Measurements from ENCODE around the gene DYRK1A.

The DYRK1A gene

DNA sequence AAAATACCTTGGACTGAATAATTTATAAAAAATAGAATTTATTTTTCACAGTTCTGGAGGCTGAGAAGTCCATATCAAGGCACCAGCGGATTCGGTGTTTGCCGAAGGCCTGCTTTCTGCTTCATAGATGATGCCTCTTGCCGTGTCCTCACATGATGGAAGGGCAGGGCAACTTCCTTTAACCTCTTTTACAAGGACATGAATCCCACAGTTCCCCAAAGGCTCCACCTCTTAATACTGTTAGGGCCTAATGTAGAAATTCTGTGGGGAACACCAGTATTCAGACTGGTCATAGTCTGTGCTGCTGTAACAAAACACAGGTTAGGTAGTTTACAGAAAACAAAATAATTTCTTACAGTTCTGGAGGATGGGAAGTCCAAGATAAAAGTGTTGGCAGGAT lies 25.9 kb downstream of the DYRK1A start:
- Histone ChIP-seq H3K4me3 (ENCODE audit: low read length) (no peak overlapping the region), H3K27ac (ENCODE audit: low read length) (no peak overlapping the region), H3K36me3 (ENCODE audit: insufficient read depth, low read depth, low read length) (no peaks in the 10 kb centered on the region), H3K4me1 (ENCODE audit: insufficient read depth, low read length) (peaks cover 7% of the 10 kb centered on the region; the same call in 1 of the 2 replicates), H3K9ac (ENCODE audit: low read depth, low read length) (no peak overlapping the region), H3K9me3 (ENCODE audit: insufficient read depth, low read depth, low read length) (no peaks in the 10 kb centered on the region), H3K27me3 (ENCODE audit: insufficient read depth, low read length) (no peaks in the 10 kb centered on the region)

DNA sequence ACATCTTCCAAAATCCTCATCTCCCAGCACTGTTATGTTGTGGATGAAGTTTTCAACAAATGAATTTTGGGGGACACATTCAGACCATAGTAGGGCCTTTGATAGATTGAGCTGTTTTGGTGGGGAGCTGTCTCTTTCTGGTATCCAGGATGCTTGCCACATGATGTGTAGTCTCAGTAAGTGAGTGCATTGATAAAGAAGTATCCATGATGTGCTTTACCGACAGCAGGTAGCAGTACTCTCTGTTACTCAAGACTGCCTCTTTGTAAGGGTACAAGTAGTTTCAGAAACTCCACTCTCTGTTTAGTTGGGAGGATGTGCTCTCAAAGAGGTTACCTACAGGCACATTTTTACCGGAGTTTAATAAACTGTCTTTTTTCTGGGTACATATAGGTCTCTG lies 26.5 kb downstream of the DYRK1A start:
- H3K27me3 ChIP-seq (ENCODE audit: insufficient read depth, low read length): no peaks in the 10 kb centered on the region
- no peak overlapping the region for H3K4me3 ChIP-seq (ENCODE audit: low read length)
- H3K36me3 ChIP-seq (ENCODE audit: insufficient read depth, low read depth, low read length): no peaks in the 10 kb centered on the region
- H3K4me1 ChIP-seq (ENCODE audit: insufficient read depth, low read length): peaks cover 7% of the 10 kb centered on the region; the same call in 1 of the 2 replicates
- no peaks in the 10 kb centered on the region for H3K9me3 ChIP-seq (ENCODE audit: insufficient read depth, low read depth, low read length)
- H3K9ac ChIP-seq (ENCODE audit: low read depth, low read length): no peak overlapping the region
- H3K27ac ChIP-seq (ENCODE audit: low read length): no peak overlapping the region

DNA sequence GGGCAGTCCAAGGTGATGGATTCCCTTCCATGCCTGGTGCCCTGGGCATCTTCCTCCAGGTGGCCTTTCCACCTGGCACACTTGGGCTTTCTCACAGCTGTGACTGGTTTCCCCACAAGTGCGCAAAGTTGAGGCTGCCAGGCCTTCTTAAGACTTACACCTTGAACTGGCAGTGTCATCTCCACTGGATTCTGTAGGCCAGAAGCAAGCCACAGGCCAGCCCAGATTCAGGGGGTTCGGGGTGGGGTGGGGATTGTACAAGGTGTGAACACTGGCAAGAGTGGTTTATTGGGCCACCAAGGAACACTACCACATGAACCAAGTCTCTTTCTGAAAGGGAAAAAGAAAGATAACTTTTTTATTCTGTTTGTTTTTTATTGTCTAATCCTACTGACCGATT lies 27.2 kb downstream of the DYRK1A start:
- peaks cover 11% of the 10 kb centered on the region; the same call in 1 of the 2 replicates for H3K4me1 ChIP-seq (ENCODE audit: insufficient read depth, low read length)
- H3K9me3 ChIP-seq (ENCODE audit: insufficient read depth, low read depth, low read length): no peaks in the 10 kb centered on the region
- no peak overlapping the region for H3K27ac ChIP-seq (ENCODE audit: low read length)
- no peak overlapping the region for H3K9ac ChIP-seq (ENCODE audit: low read depth, low read length)
- no peaks in the 10 kb centered on the region for H3K27me3 ChIP-seq (ENCODE audit: insufficient read depth, low read length)
- no peaks in the 10 kb centered on the region for H3K36me3 ChIP-seq (ENCODE audit: insufficient read depth, low read depth, low read length)
- H3K4me3 ChIP-seq (ENCODE audit: low read length): no peak overlapping the region

DNA sequence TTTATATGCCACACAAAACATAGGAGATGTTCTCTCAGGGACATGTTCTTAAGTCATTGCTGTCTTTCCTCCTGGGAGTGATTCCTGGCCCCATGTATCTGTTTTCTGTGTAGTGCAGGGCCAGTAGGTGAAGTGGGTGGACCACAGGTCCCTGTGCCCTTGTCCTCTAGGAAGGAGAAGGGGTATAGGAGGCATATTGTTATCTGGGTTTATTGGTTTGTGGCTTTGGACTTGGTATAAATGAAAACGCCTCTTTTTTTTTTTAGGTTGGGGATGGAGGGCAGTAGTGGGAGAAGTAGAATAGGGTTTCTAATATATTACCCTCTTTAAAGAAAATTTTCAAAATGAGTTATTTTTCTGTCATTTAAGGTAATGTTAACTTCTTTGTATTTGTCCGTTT lies 29.4 kb downstream of the DYRK1A start:
- peaks cover 12% of the 10 kb centered on the region; the same call in 1 of the 2 replicates for H3K4me1 ChIP-seq (ENCODE audit: insufficient read depth, low read length)
- H3K27ac ChIP-seq (ENCODE audit: low read length): no peak overlapping the region
- peaks cover 5% of the 10 kb centered on the region for H3K9me3 ChIP-seq (ENCODE audit: insufficient read depth, low read depth, low read length)

DNA sequence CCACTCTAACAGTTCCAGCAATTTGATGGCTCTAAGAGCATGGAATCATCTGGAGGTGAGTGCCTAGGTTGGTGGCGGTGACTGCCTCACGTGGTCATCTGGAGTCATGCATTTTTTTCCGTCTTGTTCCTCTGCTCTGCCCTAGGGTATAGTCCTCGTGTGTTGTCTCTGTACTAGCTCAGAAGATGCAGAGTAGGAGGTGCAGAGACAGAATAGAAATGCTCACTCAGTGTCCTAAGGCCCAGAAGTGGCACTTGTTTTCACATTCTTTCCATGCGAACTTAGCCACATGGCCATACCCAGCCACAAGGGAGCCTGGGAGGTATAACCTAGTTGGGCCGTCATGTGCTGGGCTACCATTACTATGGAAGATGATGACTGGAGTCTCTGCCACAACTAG lies 30.3 kb downstream of the DYRK1A start:
- Histone ChIP-seq H3K27me3 (ENCODE audit: insufficient read depth, low read length) (no peaks in the 10 kb centered on the region), H3K36me3 (ENCODE audit: insufficient read depth, low read depth, low read length) (no peaks in the 10 kb centered on the region), H3K4me1 (ENCODE audit: insufficient read depth, low read length) (peaks cover 12% of the 10 kb centered on the region; the same call in 1 of the 2 replicates), H3K9ac (ENCODE audit: low read depth, low read length) (no peak overlapping the region), H3K27ac (ENCODE audit: low read length) (no peak overlapping the region), H3K4me3 (ENCODE audit: low read length) (no peak overlapping the region), H3K9me3 (ENCODE audit: insufficient read depth, low read depth, low read length) (peaks cover 11% of the 10 kb centered on the region)

More for the DNA sequence above, 29.4 kb downstream of the DYRK1A start:
- H3K9ac ChIP-seq (ENCODE audit: low read depth, low read length): no peak overlapping the region
- H3K4me3 ChIP-seq (ENCODE audit: low read length): no peak overlapping the region
- no peaks in the 10 kb centered on the region for H3K36me3 ChIP-seq (ENCODE audit: insufficient read depth, low read depth, low read length)
- no peaks in the 10 kb centered on the region for H3K27me3 ChIP-seq (ENCODE audit: insufficient read depth, low read length)

DNA sequence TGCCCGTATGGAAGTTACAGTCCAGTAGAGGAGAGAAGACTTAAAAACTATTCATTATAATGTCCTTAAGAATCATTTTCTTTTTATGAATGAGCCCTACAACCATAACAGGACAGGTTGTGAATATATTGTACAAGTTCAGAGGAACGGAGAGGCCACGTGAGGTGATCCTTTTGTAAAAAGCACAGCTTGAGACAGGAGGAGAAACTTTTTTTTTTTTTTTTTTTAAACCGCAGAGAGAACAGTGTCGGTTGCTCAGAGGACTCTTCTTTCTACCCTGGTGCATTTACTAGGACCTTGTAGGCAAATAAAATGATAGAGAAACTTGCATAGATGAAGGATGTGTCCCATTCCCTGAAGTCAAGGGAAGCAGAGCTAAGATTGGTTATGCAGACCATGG lies 32.1 kb downstream of the DYRK1A start:
- Histone ChIP-seq H3K9ac (ENCODE audit: low read depth, low read length) (no peak overlapping the region), H3K9me3 (ENCODE audit: insufficient read depth, low read depth, low read length) (peaks cover 17% of the 10 kb centered on the region), H3K27me3 (ENCODE audit: insufficient read depth, low read length) (no peaks in the 10 kb centered on the region), H3K27ac (ENCODE audit: low read length) (no peak overlapping the region), H3K4me3 (ENCODE audit: low read length) (no peak overlapping the region), H3K4me1 (ENCODE audit: insufficient read depth, low read length) (peaks cover 12% of the 10 kb centered on the region; the same call in 1 of the 2 replicates), H3K36me3 (ENCODE audit: insufficient read depth, low read depth, low read length) (no peaks in the 10 kb centered on the region)

DNA sequence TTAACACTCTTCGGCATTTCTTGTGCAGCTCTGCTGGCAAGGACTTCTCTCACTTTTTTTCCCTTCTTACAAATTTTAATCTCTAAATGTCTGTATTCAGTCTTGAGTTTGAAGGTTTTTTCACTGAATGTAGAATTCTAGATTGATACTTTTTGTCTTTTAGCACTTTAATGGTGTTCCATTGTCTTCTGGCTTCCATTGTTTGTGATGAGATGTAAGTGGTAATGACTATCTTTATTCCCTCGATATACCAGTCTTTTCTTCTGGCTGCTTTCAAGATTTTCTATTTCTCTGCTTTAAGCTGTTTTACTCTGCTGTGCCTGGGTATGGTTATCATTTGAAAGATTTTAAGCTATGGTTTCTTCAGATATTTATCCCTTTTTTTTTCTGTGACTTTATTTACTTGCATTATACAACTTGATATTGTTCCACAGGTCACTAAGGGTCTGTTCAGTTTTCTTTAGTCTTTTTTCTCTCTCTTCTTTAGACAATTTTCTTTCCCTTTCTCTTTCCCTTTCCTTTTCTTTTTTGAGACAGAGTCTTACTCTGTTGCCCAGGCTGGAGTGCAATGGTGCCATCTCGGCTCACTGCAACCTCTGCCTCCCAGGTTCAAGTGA lies 35.8 kb downstream of the DYRK1A start:
- Histone ChIP-seq H3K9me3 (ENCODE audit: insufficient read depth, low read depth, low read length) (peaks cover 17% of the 10 kb centered on the region), H3K4me1 (ENCODE audit: insufficient read depth, low read length) (peaks cover 11% of the 10 kb centered on the region; the same call in 1 of the 2 replicates), H3K9ac (ENCODE audit: low read depth, low read length) (no peak overlapping the region), H3K4me3 (ENCODE audit: low read length) (no peak overlapping the region), H3K27me3 (ENCODE audit: insufficient read depth, low read length) (no peaks in the 10 kb centered on the region), H3K27ac (ENCODE audit: low read length) (no peak overlapping the region), H3K36me3 (ENCODE audit: insufficient read depth, low read depth, low read length) (no peaks in the 10 kb centered on the region)

DNA sequence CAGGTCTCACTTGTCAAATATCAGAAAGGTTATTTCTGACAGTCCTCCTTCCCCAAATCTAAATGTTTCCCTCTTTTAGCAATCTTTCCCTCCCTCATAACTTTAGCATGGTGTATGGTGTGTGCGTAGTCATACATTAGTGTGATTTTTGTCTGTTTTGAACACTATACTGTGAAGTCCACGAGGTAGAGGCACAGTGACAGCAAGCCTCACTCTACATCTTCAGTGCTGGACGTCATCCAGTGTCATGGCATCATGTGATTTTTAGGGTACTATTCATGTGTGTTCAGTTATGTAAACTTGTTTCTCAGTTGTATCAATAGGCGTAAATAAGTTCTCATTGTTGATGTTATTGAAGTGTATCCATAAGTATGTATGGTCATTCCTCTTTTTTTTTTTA lies 39.1 kb downstream of the DYRK1A start:
- Histone ChIP-seq H3K4me3 (ENCODE audit: low read length) (no peak overlapping the region), H3K27ac (ENCODE audit: low read length) (no peak overlapping the region), H3K4me1 (ENCODE audit: insufficient read depth, low read length) (peaks cover 9% of the 10 kb centered on the region; the same call in 1 of the 2 replicates), H3K36me3 (ENCODE audit: insufficient read depth, low read depth, low read length) (no peaks in the 10 kb centered on the region), H3K9me3 (ENCODE audit: insufficient read depth, low read depth, low read length) (peaks cover 16% of the 10 kb centered on the region), H3K9ac (ENCODE audit: low read depth, low read length) (no peak overlapping the region), H3K27me3 (ENCODE audit: insufficient read depth, low read length) (no peaks in the 10 kb centered on the region)

DNA sequence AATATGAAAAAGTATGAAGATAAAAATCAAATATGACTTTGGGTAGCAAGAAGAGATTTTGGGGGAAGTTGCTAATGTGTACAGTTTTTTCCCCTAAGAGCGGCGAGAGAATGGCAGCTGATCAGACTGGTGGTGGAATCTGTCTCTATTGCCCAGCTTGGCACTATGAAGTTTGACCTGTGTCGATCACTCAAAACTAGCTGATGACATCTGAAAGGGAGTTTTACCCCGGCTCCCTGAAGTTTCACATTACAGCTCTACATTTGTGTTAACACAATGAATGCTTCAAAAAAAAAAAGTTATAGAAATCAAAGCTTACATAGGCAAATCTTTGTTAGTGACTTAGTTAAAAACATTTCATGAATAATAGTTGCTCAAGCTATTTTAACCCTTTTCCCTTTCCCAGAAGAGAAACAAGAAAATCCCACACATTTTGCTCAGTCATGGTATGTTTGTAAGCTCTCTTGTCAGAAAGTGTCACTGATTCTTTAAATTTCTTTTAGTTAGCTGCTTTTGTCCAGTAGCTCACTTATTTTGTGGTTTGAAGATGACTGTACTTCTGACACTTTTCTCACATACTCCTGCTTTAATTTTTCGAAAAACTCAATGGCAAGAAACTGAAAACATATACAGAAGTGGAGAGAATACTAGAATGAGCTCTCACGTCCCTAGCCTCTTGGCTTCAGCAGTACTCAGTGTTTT lies 41.3 kb downstream of the DYRK1A start:
- Histone ChIP-seq H3K36me3 (ENCODE audit: insufficient read depth, low read depth, low read length) (no peaks in the 10 kb centered on the region), H3K4me3 (ENCODE audit: low read length) (no peak overlapping the region), H3K4me1 (ENCODE audit: insufficient read depth, low read length) (peaks cover 20% of the 10 kb centered on the region; the same call in 1 of the 2 replicates), H3K9me3 (ENCODE audit: insufficient read depth, low read depth, low read length) (no peaks in the 10 kb centered on the region), H3K27me3 (ENCODE audit: insufficient read depth, low read length) (no peaks in the 10 kb centered on the region), H3K9ac (ENCODE audit: low read depth, low read length) (no peak overlapping the region), H3K27ac (ENCODE audit: low read length) (no peak overlapping the region)

DNA sequence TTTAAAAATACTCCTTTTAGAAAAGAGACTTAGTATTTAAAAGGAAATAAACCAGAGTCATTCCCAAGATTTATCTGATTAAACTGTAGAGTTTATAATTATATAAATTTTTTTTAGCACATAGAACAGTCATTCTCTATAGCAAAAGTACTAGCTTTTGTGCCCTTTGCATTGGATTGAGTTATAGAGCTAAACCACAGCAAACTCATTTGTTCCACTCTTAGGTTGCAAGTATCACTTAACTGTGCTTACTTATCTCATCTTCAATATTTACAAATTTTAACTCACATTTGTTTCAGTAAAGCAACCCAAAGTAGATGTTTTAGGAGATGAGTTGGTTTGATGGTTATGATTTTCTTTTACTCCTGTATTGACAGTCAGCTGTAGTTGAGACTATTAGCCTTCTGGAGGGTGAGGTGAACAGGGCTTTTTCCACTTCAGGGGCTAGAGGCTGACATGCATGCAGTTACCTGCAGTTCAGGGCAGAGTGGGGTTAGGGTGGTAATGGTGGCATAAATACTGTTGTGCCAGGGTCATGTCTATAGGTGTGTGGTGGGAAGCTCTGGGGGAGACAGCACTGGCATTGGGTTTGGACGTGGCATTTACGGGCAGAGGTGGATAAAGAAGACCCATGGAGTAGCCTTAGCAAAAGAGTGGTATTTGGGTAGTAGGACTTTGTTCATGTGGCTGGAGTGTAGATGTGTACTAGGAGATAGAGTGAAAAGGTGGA lies 42.1 kb downstream of the DYRK1A start:
- Histone ChIP-seq H3K36me3 (ENCODE audit: insufficient read depth, low read depth, low read length) (no peaks in the 10 kb centered on the region), H3K4me1 (ENCODE audit: insufficient read depth, low read length) (peaks cover 21% of the 10 kb centered on the region; the same call in 1 of the 2 replicates), H3K27me3 (ENCODE audit: insufficient read depth, low read length) (no peaks in the 10 kb centered on the region), H3K27ac (ENCODE audit: low read length) (no peak overlapping the region), H3K4me3 (ENCODE audit: low read length) (no peak overlapping the region), H3K9me3 (ENCODE audit: insufficient read depth, low read depth, low read length) (no peaks in the 10 kb centered on the region), H3K9ac (ENCODE audit: low read depth, low read length) (no peak overlapping the region)

DNA sequence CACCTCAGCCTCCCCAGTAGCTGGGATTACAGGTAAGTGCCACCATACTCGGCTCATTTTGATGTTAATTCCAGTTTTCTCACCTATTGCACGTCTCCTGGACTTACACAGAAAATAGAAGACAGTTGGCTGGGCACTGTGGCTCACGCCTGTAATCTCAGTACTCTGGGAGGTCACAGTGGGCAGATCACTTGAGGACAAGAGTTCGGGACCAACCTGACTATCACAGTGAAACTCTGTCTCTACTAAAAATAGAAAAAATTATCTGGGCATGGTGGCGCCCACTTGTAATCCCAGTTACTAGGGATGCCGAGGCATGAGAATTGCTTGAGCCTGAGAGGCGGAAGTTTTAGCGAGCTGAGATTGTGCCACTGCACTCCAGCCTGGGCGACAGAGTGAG lies 44.1 kb downstream of the DYRK1A start:
- Histone ChIP-seq H3K36me3 (ENCODE audit: insufficient read depth, low read depth, low read length) (no peaks in the 10 kb centered on the region), H3K9me3 (ENCODE audit: insufficient read depth, low read depth, low read length) (no peaks in the 10 kb centered on the region), H3K9ac (ENCODE audit: low read depth, low read length) (no peak overlapping the region), H3K4me3 (ENCODE audit: low read length) (no peak overlapping the region), H3K27me3 (ENCODE audit: insufficient read depth, low read length) (no peaks in the 10 kb centered on the region), H3K27ac (ENCODE audit: low read length) (no peak overlapping the region), H3K4me1 (ENCODE audit: insufficient read depth, low read length) (peaks cover 33% of the 10 kb centered on the region)
